Activated CD4-positive, alpha-beta memory T cell treated with anti-CD3 and anti-CD28 coated beads, Interleukin-2, amount 10 ng/mL, durations not matched to agents 7 days and 5 days (primary cell): ENCODE results near the gene CFAP73. TPM values are rescaled to one million over a fixed set of nuclear protein-coding genes. Genes with fewer than 3 reads are reported as not detected.

Experiments used
- CTCF ChIA-PET: fragments of 350-600 bp; sonication (Branson Sonifier 250); formaldehyde crosslinking; loops from one replicate; lab custom pipeline; 2021; ENCODE audit warnings: antibody characterized with exemption, inconsistent platforms; lab: Charles Lee
- POLR2A ChIA-PET: fragments of 350-600 bp; sonication (Branson Sonifier 250); formaldehyde crosslinking; loops from one replicate; lab custom pipeline; 2021; ENCODE audit warnings: antibody characterized with exemption; lab: Charles Lee
- DNase-seq: peaks from one replicate; pipeline ENCODE4 v3.0.0-alpha.2; 2020
- H3K27ac Mint-ChIP-seq: one replicate; pipeline ENCODE4 v1.8.0; 2021; ENCODE audit warnings: mild to moderate bottlenecking, mixed read lengths
- H3K27me3 Mint-ChIP-seq: one replicate; pipeline ENCODE4 v1.8.0; 2021; ENCODE audit warnings: mixed read lengths
- H3K36me3 Mint-ChIP-seq: one replicate; pipeline ENCODE4 v1.8.0; 2021; ENCODE audit warnings: low read depth, mixed read lengths
- H3K4me1 Mint-ChIP-seq: one replicate; pipeline ENCODE4 v1.8.0; 2021; ENCODE audit warnings: mixed read lengths
- H3K4me3 Mint-ChIP-seq: one replicate; pipeline ENCODE4 v1.8.0; 2021; ENCODE audit warnings: mild to moderate bottlenecking, mixed read lengths
- H3K9me3 Mint-ChIP-seq: one replicate; pipeline ENCODE4 v1.8.0; 2021; ENCODE audit warnings: mixed read lengths
- total RNA-seq, 2 experiments: library from RNA; stranded (reverse); gene quantifications; one replicate each; pipeline ENCODE4 v1.2.3, GENCODE V29; 2021

The CFAP73 gene
- total RNA-seq, 2 experiments from 2014 or later: 0.23 to 0.28 TPM

DNA sequence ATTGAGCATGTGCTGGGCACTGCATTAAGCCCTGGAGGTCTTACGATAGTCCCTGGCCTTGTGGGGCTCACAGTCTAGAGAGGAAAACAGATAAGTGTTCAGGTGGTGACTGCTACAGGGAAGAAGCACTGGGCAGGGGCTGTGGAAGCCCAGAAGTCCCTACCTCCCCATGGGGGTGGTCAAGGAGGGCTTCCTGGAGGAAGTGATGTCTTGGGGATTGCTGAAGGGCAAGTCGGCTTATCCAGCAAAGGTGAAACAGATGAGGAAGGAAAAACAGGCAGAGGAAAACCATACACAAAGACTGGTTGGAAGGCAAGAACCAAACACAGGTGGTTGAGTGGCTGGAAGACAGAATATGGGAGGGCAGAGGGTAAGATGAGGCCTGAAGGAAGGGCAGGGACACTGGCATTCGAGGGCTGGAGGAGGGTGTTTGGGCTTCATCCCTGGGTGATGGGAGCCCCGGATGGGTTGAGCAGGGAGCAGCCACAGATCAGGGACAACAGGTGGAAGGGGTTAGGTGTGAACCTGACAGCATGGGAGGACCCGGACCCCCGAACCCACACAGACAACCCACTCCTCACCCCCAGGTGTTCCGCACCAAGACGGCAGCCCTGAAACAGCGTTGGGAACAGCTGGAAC is 2.8 kb downstream of the CFAP73 start:
- no peaks in the 10 kb centered on the region for H3K9me3 Mint-ChIP-seq
- H3K36me3 Mint-ChIP-seq: no peaks in the 10 kb centered on the region
- ChIA-PET POLR2A (interaction anchor here (0.6 to 1.5 kb wide), 4 partner anchors 27 to 55 kb away, joined by 3 to 4 read pairs (median 4); no protein-coding TSS in a partner anchor), CTCF (interaction anchor here (0.9 to 5.6 kb wide), 9 partner anchors 14 to 814 kb away, joined by 3 to 38 read pairs (median 5); partner anchors contain the start of gene RASAL1)
- H3K4me3 Mint-ChIP-seq: peak overlapping the region; percentile 68
- no peak for DNase-seq
- no peak overlapping the region for H3K27ac Mint-ChIP-seq
- H3K27me3 Mint-ChIP-seq: peaks cover 34% of the 10 kb centered on the region
- H3K4me1 Mint-ChIP-seq: peaks cover 18% of the 10 kb centered on the region

DNA sequence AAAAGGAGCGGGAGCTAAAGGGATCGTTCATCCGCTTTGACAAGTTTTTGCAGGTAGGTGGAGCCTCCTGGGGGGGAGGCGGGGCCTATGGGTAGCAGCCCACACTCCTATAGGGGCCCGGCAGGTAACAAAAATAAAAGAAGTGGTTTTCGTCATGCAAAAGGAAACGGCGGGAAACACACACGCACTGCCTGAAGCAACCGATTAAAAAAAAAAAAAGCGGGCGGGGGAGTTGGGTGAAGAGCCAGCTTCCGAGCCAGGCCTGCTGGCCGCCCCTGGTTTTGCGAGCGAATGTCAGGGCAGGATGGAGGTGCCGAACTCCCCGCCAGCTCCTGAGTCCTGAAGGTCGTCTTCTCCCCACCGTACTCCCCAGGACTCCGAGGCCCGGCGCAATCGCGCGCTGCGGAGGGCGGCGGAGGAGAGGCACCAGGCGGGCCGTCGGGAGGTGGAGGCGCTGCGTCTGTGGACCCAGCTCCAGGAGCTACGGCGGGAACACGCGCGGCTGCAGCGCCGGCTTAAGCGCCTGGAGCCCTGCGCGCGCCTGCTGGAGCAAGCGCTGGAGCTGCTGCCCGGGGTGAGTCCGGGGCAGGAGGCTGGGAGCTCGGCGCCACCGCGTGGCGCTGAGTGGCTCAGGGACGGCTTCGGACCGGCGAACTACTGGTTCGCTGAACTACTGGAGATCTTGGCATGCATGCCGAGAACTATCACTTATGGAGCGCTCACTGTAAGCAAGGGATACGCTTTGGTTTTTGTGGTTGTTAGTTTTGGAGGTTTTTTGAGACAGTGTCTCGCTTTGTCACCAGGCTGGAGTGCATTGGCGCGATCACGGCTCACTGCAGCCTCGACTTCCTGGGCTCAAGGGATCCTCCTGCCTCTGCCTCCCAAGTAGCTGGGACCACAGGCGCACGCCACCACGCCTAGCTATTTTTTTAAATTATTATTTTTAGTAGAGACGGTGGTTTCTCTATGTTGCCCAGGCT is 3.6 kb downstream of the CFAP73 start:
- H3K27me3 Mint-ChIP-seq: peaks cover 32% of the 10 kb centered on the region
- H3K9me3 Mint-ChIP-seq: no peaks in the 10 kb centered on the region
- H3K27ac Mint-ChIP-seq: no peak overlapping the region
- peak; percentile 50 for DNase-seq
- peaks cover 18% of the 10 kb centered on the region for H3K4me1 Mint-ChIP-seq
- peaks cover 5% of the 10 kb centered on the region for H3K36me3 Mint-ChIP-seq
- POLR2A ChIA-PET: interaction anchor here (0.6 to 1.5 kb wide), 6 partner anchors 15 to 55 kb away, joined by 3 to 4 read pairs (median 4); partner anchors contain the start of gene RITA1
- CTCF ChIA-PET: interaction anchor here (0.6 to 5.6 kb wide), 16 partner anchors 8 to 1991 kb away, joined by 3 to 38 read pairs (median 4); partner anchors contain the start of genes OAS2, RASAL1 and SLC8B1
- H3K4me3 Mint-ChIP-seq: peak overlapping the region; percentile 68

DNA sequence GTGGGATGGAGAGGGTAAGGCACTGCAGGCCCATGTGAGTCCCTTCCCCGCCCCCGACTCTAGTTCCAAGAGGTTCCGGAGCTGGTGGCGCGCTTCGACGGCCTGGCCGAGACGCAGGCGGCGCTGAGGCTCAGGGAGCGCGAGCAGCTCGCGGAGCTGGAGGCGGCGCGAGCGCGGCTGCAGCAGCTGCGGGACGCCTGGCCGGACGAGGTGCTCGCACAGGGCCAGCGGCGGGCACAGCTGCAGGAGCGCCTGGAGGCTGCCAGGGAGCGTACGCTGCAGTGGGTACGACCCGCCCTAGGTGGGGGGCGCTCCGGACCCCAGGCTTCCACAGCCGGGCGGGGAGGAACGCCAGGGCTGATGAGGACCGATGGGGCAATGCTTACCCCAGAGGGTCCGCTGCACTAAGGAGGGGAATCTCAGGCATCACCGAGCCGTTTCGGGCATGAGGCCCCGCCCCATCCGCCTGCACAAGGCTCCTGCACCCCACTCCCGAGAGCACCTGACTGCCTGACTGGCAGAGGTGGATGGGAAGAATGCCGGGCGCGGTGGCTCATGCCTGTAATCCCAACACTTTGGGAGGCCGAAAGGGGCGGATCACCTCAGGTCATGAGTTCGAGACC is 4.9 kb downstream of the CFAP73 start:
- POLR2A ChIA-PET: interaction anchor here (1.1 to 1.5 kb wide), 4 partner anchors 17 to 176 kb away, joined by 3 to 4 read pairs (median 3); partner anchors contain the start of genes DDX54 and OAS2
- Mint-ChIP-seq H3K36me3 (peaks cover 12% of the 10 kb centered on the region), H3K4me3 (peak overlapping the region; percentile 24), H3K27me3 (peaks cover 32% of the 10 kb centered on the region), H3K9me3 (no peaks in the 10 kb centered on the region), H3K27ac (no peak overlapping the region), H3K4me1 (peaks cover 18% of the 10 kb centered on the region)
- no peak for DNase-seq
- CTCF ChIA-PET: interaction anchor here (0.7 to 5.6 kb wide), 6 partner anchors 11 to 254 kb away, joined by 4 to 38 read pairs (median 4); partner anchors contain the start of gene RASAL1

DNA sequence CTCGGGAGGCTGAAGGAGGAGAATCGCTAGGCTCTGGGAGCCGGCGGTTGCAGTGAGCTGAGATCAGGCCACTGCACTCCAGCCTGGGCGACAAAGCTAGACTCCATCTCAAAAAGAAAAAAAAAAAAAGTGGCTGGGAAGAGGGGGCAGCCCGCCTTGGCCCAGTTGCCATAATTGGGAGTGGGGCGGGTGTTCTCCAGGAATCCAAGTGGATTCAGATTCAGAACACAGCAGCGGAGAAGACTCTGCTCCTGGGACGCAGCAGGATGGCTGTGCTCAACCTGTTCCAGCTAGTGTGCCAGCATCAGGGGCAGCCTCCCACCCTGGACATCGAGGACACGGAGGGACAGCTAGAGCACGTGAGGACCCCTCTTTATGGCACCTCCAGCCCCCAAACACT is 5.5 kb downstream of the CFAP73 start:
- no peak overlapping the region for H3K27ac Mint-ChIP-seq
- no peak for DNase-seq
- ChIA-PET CTCF (interaction anchor here (1.7 to 5.6 kb wide), 2 partner anchors 10 to 18 kb away, joined by 4 to 38 read pairs; no protein-coding TSS in a partner anchor), POLR2A (interaction anchor here (1.1 kb wide), 1 partner anchor 30 kb away, joined by 3 read pairs; the partner anchor contains the start of gene DDX54)
- peaks cover 29% of the 10 kb centered on the region for H3K27me3 Mint-ChIP-seq
- H3K4me3 Mint-ChIP-seq: no peak overlapping the region
- peaks cover 15% of the 10 kb centered on the region for H3K36me3 Mint-ChIP-seq
- H3K4me1 Mint-ChIP-seq: peaks cover 18% of the 10 kb centered on the region
- H3K9me3 Mint-ChIP-seq: no peaks in the 10 kb centered on the region

DNA sequence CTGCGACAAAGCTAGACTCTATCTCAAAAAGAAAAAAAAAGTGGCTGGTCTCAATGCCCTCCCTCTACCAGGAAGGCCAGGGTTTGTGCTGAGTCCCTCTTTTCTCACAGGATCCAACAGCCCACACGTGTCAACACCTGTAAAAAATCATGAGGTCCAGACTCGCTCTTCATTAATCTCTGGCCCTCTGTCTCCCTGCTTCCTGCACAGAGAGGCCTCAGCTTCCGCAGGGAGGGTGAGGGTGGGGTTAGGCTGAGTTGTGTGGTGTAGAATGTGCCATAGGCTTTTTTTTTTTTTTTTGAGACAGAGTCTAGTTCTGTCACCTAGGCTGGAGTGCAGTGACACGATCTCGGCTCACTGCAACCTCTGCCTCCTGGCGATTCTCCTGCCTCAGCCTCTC is 6.1 kb downstream of the CFAP73 start:
- CTCF ChIA-PET: interaction anchor here (1.7 to 5.6 kb wide), 2 partner anchors 10 to 18 kb away, joined by 4 to 38 read pairs; no protein-coding TSS in a partner anchor
- Mint-ChIP-seq H3K4me3 (no peak overlapping the region), H3K36me3 (peaks cover 18% of the 10 kb centered on the region), H3K27me3 (peaks cover 25% of the 10 kb centered on the region), H3K4me1 (peaks cover 18% of the 10 kb centered on the region), H3K9me3 (no peaks in the 10 kb centered on the region), H3K27ac (no peak overlapping the region)
- no peak for DNase-seq
- POLR2A ChIA-PET: interaction anchor here (1.1 kb wide), 1 partner anchor 29 kb away, joined by 3 read pairs; the partner anchor contains the start of gene DDX54

DNA sequence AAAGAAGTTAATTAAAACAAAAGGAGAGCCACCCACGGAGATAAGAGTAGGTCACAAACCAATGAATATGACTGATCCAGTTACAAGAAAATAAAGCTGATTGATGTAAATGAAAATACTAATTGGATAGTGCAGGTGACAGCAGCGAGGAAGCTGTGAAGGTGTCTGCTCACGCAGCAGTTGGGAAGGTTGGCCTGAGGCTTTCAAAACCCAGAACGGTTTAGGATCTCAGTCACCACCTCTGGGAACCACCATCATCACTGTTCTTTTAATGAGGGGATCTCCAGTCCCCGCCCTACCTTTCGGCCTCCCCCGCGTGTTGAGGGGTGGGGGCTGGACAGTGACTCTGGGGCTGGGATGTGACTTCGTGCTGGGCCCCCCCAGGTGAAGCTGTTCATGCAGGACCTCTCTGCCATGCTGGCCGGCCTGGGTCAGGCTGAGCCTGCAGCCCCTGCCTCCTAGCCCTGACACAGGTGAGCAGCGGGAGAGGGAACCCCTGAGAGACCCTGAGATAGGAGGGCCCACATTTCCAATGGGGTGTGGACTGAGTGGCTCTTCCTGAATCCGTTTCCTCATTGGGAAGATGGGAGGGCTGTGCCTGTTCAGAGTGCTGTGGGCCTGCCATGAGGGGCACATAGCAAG is 7.8 kb downstream of the CFAP73 start:
- no peak for DNase-seq
- no peak overlapping the region for H3K4me3 Mint-ChIP-seq
- ChIA-PET POLR2A (interaction anchor here (0.9 kb wide), 1 partner anchor 25 kb away, joined by 3 read pairs; no protein-coding TSS in a partner anchor), CTCF (no interaction called here)
- no peaks in the 10 kb centered on the region for H3K9me3 Mint-ChIP-seq
- H3K27ac Mint-ChIP-seq: no peak overlapping the region
- H3K4me1 Mint-ChIP-seq: peaks cover 14% of the 10 kb centered on the region
- H3K27me3 Mint-ChIP-seq: peaks cover 17% of the 10 kb centered on the region
- H3K36me3 Mint-ChIP-seq: peaks cover 30% of the 10 kb centered on the region

DNA sequence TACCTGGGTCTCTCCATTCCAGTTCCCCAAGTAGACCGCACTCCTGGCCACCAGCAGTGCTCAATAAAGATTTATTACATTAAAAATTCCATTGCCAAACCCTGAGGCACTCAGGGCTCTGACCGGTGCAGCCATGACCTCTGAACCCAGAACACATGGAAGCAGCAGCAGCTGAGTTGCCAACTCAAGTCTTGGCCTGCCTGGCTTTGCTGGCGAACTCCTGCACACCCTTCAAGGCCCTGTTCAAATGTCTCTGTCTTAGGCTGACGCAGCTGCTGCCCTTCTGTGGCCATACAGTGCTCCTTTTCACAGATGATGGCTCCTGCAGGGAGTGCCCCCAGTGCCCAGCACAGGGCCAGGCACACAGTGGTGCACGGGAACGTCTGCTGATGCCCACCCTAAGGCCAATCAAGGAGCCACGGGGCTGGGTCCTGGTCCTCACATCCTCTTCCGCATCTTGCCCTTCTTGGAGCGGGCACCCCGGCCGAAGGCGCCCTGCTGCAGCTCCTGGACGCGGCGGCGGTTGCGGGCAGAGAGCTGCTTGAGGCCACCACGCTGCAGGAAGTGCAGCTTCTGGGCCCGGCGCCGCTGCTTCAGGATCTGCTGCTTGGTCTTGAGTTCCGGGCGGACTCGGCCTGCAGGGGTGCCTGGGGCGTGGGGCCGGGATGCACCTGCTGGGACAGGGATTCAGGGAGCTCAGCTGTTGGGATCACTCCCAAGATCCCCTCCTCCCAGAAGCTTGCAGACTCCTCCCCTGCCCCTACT is 9.1 kb downstream of the CFAP73 start:
- Mint-ChIP-seq H3K27me3 (peaks cover 6% of the 10 kb centered on the region), H3K4me3 (no peak overlapping the region), H3K36me3 (peaks cover 41% of the 10 kb centered on the region), H3K27ac (no peak overlapping the region), H3K9me3 (no peaks in the 10 kb centered on the region), H3K4me1 (peaks cover 6% of the 10 kb centered on the region)
- POLR2A ChIA-PET: no interaction called here
- DNase-seq: no peak
- CTCF ChIA-PET: no interaction called here

DNA sequence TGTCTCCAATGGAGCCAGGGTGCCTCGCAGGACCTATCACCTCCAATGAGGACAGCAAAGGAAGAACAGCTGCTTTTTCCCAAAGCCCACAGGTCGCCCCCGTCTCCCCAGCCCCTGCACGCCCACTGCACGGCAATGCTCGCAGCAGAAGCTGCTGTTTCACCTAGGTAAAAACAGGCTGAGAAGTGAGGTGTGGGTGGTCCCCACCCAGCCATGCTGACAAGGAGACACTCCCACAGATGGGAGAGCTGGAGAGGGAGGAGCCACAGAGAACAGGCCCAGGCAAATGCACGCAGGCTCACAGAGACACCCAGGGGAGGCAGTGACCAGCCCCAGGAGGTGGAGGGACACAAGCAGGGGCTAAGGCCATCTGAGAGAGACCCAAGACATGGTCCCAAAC is 10.4 kb downstream of the CFAP73 start:
- ChIA-PET POLR2A (no interaction called here), CTCF (no interaction called here)
- Mint-ChIP-seq H3K36me3 (peaks cover 44% of the 10 kb centered on the region), H3K27ac (no peak overlapping the region), H3K27me3 (no peaks in the 10 kb centered on the region), H3K4me1 (no peaks in the 10 kb centered on the region), H3K4me3 (no peak overlapping the region), H3K9me3 (no peaks in the 10 kb centered on the region)
- DNase-seq: no peak

DNA sequence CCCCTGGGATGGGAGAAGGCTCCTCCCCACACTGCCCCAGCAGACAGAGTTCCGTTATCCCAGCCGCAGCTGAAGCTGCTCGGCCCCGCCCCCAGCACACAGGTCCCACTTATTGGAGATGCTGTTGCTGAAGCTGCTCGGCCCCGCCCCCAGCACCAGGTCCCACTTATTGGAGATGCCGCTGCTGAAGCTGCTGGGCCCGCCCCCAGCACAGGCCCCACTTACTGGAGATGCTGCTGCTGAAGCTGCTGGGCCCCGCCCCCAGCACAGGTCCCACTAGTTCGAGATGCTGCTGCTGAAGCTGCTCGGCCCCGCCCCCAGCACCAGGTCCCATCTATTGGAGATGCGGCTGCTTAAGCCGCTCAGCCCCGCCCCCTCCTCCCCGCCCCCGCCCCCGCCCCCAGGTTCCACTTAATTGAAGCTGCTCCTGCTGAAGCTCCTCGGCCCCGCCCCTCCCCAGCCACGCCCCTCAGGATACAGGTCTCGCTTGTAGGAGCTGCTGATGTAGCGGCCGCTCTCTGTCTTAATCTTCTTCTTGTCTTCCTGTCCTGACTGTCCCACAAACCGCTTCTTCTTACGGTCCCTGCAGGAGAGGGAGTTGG is 12.0 kb downstream of the CFAP73 start:
- H3K4me1 Mint-ChIP-seq: no peaks in the 10 kb centered on the region
- no peak for DNase-seq
- H3K27ac Mint-ChIP-seq: no peak overlapping the region
- CTCF ChIA-PET: no interaction called here
- H3K27me3 Mint-ChIP-seq: no peaks in the 10 kb centered on the region
- POLR2A ChIA-PET: interaction anchor here (0.6 kb wide), 1 partner anchor 134 kb away, joined by 3 read pairs; no protein-coding TSS in a partner anchor
- no peaks in the 10 kb centered on the region for H3K9me3 Mint-ChIP-seq
- peaks cover 55% of the 10 kb centered on the region for H3K36me3 Mint-ChIP-seq
- no peak overlapping the region for H3K4me3 Mint-ChIP-seq

DNA sequence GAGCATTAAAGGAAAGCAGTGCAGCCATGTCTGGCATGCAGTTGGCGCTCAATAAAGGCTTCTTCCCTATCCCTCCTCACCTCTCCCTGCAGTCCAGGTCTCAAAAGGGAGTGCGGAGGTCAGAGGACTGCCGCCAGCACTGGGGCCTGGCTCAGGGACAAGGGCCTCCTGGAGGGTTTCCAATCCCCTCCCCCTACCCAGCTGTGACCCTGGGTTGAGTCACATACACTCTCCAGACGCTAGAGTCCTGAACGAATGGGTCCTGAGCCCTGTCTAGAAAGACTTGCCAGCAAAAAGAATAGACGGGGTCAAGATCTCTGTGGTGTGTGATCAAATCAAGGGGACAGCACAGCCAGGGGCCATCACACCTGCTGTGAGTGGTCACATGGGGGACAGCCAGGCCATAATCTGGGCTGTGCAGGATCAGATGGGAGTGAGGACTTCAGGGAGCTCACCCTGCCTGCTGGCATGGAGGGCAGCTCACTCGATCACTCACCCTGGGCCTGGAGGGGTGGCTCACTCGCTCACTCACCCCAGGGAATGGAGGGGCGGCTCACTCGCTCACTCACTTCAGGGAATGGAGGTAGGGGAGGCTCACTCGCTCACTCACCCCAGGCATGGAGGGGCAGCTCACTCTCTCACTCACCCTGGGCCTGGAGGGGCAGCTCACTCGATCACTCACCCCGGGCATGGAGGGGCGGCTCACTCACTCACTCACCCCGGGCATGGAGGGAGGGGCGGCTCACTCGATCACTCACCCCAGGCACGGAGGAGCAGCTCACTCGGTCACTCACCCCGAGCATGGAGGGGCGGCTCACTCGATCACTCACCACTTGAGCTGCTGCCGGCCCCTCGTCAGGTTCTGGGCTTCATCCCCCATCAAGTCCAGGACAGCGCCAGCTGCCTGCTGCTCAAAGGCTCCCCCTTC is 12.8 kb downstream of the CFAP73 start:
- POLR2A ChIA-PET: interaction anchor here (0.6 kb wide), 1 partner anchor 133 kb away, joined by 3 read pairs; no protein-coding TSS in a partner anchor

More for the DNA sequence above, 12.8 kb downstream of the CFAP73 start:
- H3K4me3 Mint-ChIP-seq: no peak overlapping the region
- DNase-seq: no peak
- H3K36me3 Mint-ChIP-seq: peaks cover 58% of the 10 kb centered on the region
- H3K27me3 Mint-ChIP-seq: no peaks in the 10 kb centered on the region
- no peak overlapping the region for H3K27ac Mint-ChIP-seq
- H3K9me3 Mint-ChIP-seq: no peaks in the 10 kb centered on the region
- no peaks in the 10 kb centered on the region for H3K4me1 Mint-ChIP-seq
- CTCF ChIA-PET: interaction anchor here (0.8 kb wide), 1 partner anchor 13 kb away, joined by 5 read pairs; no protein-coding TSS in a partner anchor
